ENCODE results near the gene RBM34. TPM values are rescaled to one million over a fixed set of nuclear protein-coding genes. Genes with fewer than 3 reads are reported as not detected.

The RBM34 gene
- total and polyA plus RNA-seq, 2 donors (not counting 3 experiments of a cell fraction or from before 2014, with no cell fraction given) = 16.1 to 80.7 TPM

DNA sequence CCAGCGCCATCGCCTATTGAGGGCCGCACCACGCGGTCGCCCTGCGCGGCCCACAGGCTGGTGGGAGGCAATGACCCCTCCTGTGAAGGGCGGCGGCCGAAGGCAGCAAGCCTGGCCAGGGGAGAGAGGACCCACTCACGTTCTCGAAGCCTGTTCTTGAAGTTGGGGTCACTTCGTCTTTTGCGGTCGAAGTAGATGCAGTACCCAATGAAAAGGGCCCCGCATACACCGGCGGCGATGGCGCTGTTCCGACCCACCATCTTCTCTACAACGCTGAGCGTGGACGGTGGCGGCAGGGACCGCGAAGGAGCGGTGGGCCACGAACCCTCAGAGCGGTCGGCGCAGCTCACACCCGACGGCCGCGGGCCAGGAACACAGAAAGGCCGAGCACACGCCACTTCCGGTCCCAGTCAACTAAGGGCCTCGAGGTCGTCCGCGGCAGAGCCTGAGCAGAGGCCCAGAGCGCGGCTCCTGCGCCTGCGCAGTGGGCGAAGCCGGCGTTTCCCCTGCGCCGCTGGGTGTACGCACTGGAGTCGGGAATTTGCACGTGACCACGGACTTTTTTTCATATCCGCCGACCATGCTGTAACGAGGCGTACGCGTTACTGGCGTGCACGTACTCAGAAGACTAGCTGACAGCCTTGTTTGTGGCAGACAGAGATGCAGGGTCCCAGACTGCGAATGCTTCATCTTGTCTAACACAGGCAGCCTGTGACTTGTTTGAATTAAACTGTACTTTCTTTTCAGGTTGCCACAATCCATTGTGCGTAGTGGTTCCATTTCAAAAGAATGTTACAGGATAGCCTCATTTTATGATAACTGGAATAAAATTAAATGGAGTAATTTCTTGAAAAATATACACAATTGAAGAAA, 32.4 kb downstream of the RBM34 start, which contains the start of gene TOMM20:
TOMM20 (minus strand) TSS at position 382 of the 873 bp plus-strand sequence; CDS start at position 260, 122 bp downstream.
- H3K79me2 ChIP-seq (ENCODE audit: control insufficient read depth, insufficient read depth, low read length) = peaks cover 50% of the 10 kb centered on the region
- ChIA-PET CTCF (interaction anchor here (2.2 kb wide), 1 partner anchor 287 kb away, joined by 6 read pairs; no protein-coding TSS in a partner anchor), POLR2A (interaction anchor here (1.0 kb wide), 1 partner anchor 31 kb away, joined by 4 read pairs; no protein-coding TSS in a partner anchor)
- peaks cover 2% of the 10 kb centered on the region for H4K20me1 ChIP-seq (replicated peaks; ENCODE audit: control insufficient read depth, extremely low read depth, insufficient read depth, low read length)
- no peaks in the 10 kb centered on the region for H3K9me3 ChIP-seq (replicated peaks; ENCODE audit: control insufficient read depth, insufficient read depth, low read length)
- peak; percentile 70 for TF ChIP-seq MYC (IDR thresholded peaks at IDR 0.05; ENCODE audit: low read depth, low read length)
- TF ChIP-seq, protein P1, sequence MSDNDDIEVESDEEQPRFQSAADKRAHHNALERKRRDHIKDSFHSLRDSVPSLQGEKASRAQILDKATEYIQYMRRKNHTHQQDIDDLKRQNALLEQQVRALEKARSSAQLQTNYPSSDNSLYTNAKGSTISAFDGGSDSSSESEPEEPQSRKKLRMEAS (IDR thresholded peaks at IDR 0.05; ENCODE audit: insufficient read depth, insufficient read length) = peak; percentile 95
- TF ChIP-seq, protein P2, sequence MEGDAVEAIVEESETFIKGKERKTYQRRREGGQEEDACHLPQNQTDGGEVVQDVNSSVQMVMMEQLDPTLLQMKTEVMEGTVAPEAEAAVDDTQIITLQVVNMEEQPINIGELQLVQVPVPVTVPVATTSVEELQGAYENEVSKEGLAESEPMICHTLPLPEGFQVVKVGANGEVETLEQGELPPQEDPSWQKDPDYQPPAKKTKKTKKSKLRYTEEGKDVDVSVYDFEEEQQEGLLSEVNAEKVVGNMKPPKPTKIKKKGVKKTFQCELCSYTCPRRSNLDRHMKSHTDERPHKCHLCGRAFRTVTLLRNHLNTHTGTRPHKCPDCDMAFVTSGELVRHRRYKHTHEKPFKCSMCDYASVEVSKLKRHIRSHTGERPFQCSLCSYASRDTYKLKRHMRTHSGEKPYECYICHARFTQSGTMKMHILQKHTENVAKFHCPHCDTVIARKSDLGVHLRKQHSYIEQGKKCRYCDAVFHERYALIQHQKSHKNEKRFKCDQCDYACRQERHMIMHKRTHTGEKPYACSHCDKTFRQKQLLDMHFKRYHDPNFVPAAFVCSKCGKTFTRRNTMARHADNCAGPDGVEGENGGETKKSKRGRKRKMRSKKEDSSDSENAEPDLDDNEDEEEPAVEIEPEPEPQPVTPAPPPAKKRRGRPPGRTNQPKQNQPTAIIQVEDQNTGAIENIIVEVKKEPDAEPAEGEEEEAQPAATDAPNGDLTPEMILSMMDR (IDR thresholded peaks at IDR 0.05; ENCODE audit: extremely low read depth in 1 of 2, insufficient read depth in 1 of 2, low read depth in 1 of 2, low read length in 2 of 2) = no peak
- peak; percentile 99 for TF ChIP-seq POLR2AphosphoS5 (IDR thresholded peaks at IDR 0.05; ENCODE audit: insufficient read depth, low read depth, low read length)
- peak; percentile 96 for TF ChIP-seq POLR2A (IDR thresholded peaks at IDR 0.05; ENCODE audit: low read depth, low read length)
- TF ChIP-seq GATA2 (IDR thresholded peaks at IDR 0.05; ENCODE audit: insufficient read depth, insufficient read length, low read depth, low read length) = no peak
- intact Hi-C loops (cut with micrococcal nuclease) = loop anchor here (1.0 kb wide), 2 partner anchors 200 to 376 kb away; partner anchors contain the start of genes ARID4B, B3GALNT2 and GGPS1
- DNase-seq (ENCODE audit: low read depth, low spot score) = peak; percentile 99
- H3K9ac ChIP-seq (replicated peaks; ENCODE audit: extremely low read depth, insufficient read depth, low read length) = peak within 1 kb of the TSS; percentile 89
- H3K4me1 ChIP-seq (ENCODE audit: control insufficient read depth, extremely low read depth, insufficient read depth, low read length) = peaks cover 12% of the 10 kb centered on the region
- no peaks in the 10 kb centered on the region for H3K27me3 ChIP-seq (ENCODE audit: control insufficient read depth in 2 of 2, insufficient read depth in 2 of 2, low read length in 2 of 2)
- BruUV-seq (replicated peaks) = TSS peak; percentile 98
- H3K4me2 ChIP-seq (ENCODE audit: insufficient read depth, low read length) = peak within 1 kb of the TSS; percentile 94
- dilution Hi-C loops (cut with MboI; ENCODE audit: extremely low pct_ligation_motif_present, low sequenced_read_pairs) = no loop called here
- peak within 1 kb of the TSS; percentile 70 for H3K27ac ChIP-seq (ENCODE audit: insufficient read depth, low read depth, low read length)
- H2AFZ ChIP-seq (ENCODE audit: low read depth, low read length) = peak within 1 kb of the TSS; percentile 56
- H3K4me3 ChIP-seq (replicated peaks in 1 of 3; ENCODE audit: insufficient read depth in 1 of 3, low read depth in 1 of 3, low read length in 3 of 3) = peak within 1 kb of the TSS; percentile 79 to 99 (median 93)
- no peaks in the 10 kb centered on the region for H3K9me1 ChIP-seq (replicated peaks; ENCODE audit: control insufficient read depth, extremely low read depth, insufficient read depth, low read length)
- H3K36me3 ChIP-seq (ENCODE audit: control insufficient read depth in 2 of 2, extremely low read depth in 1 of 2, insufficient read depth in 2 of 2, low read length in 2 of 2) = peaks cover 2 to 4% of the 10 kb centered on the region in 2 experiments
- peak; percentile 91 for FAIRE-seq
